Smooth muscle cell (in vitro differentiated cells): ENCODE results near the gene ASTN2. TPM values are rescaled to one million over a fixed set of nuclear protein-coding genes. Genes with fewer than 3 reads are reported as not detected.

Experiments
- DNase-seq: peaks from one replicate; lab custom pipeline; 2025; ENCODE audit not compliant: unreplicated experiment; lab: John Stamatoyannopoulos, UW
- H2AFZ ChIP-seq: fragments of 200-600 bp; sonication (generic); 2 replicates; pipeline ENCODE4 v1.6.0; 2016; ENCODE audit warnings: antibody characterized with exemption, low read depth, mild to moderate bottlenecking
- H3F3A ChIP-seq: fragments of 200-600 bp; sonication (generic); 2 replicates; pipeline ENCODE4 v1.6.0; 2017; ENCODE audit warnings: antibody characterized with exemption, low read depth
- H3K27ac ChIP-seq: fragments of 200-600 bp; sonication (generic); 2 replicates; pipeline ENCODE4 v1.5.1; 2016; ENCODE audit warnings: low read depth, mild to moderate bottlenecking
- H3K27me3 ChIP-seq: fragments of 200-600 bp; sonication (generic); 2 replicates; pipeline ENCODE4 v1.6.1; 2016; ENCODE audit warnings: low read depth, mild to moderate bottlenecking
- H3K36me3 ChIP-seq: fragments of 200-600 bp; sonication (generic); 2 replicates; pipeline ENCODE4 v1.5.1; 2016; ENCODE audit warnings: low read depth
- H3K4me1 ChIP-seq: fragments of 200-600 bp; sonication (generic); 2 replicates; pipeline ENCODE4 v1.5.1; 2016; ENCODE audit warnings: low read depth
- H3K4me2 ChIP-seq: fragments of 200-600 bp; sonication (generic); 2 replicates; pipeline ENCODE4 v1.6.0; 2016; ENCODE audit warnings: mild to moderate bottlenecking
- H3K4me3 ChIP-seq: fragments of 200-600 bp; sonication (generic); 2 replicates; pipeline ENCODE4 v1.5.1; 2016; ENCODE audit warnings: mild to moderate bottlenecking
- H3K79me2 ChIP-seq: fragments of 200-600 bp; sonication (generic); 2 replicates; pipeline ENCODE4 v1.6.0; 2016; ENCODE audit warnings: low read depth, mild to moderate bottlenecking
- H3K9ac ChIP-seq: fragments of 200-600 bp; sonication (generic); 2 replicates; pipeline ENCODE4 v1.6.0; 2016; ENCODE audit warnings: low read depth
- H3K9me3 ChIP-seq: fragments of 200-600 bp; sonication (generic); replicated peaks from 2 replicates; pipeline ENCODE4 v1.5.1; 2016; ENCODE audit warnings: low read depth
- H4K20me1 ChIP-seq: fragments of 200-600 bp; sonication (generic); 2 replicates; pipeline ENCODE4 v1.6.0; 2016; ENCODE audit warnings: low read depth
- WGBS: methylation state at CpG from one replicate; pipeline ENCODE4 v1.1.7; 2016; ENCODE audit warnings: low lambda C conversion rate; 5-methylcytosine and 5-hydroxymethylcytosine counted together
- polyA plus RNA-seq: library from polyadenylated mRNA; unstranded; fragments of >200 nt; fragmentation: Nextera tagmentation; extraction: Ambion mirVana; gene quantifications from 2 replicates; pipeline ENCODE4 v1.2.1, GENCODE V29; 2016
- total RNA-seq: library from RNA; depleted of rRNA; stranded (reverse); fragments of >200 nt; gene quantifications from 2 replicates; pipeline ENCODE4 v1.2.3, GENCODE V29; 2014
- TF ChIP-seq, protein P1 (sequence below): fragments of 200-600 bp; sonication (generic); IDR thresholded peaks from 2 replicates; pipeline ENCODE4 v1.5.1; 2017; ENCODE audit warnings: borderline replicate concordance, mild to moderate bottlenecking, antibody characterized with exemption; ENCODE audit not compliant: insufficient read depth, poor library complexity, severe bottlenecking

Gene ASTN2
- total and polyA plus RNA-seq, 2 experiments from 2014 or later: 6.5 to 6.7 TPM

DNA sequence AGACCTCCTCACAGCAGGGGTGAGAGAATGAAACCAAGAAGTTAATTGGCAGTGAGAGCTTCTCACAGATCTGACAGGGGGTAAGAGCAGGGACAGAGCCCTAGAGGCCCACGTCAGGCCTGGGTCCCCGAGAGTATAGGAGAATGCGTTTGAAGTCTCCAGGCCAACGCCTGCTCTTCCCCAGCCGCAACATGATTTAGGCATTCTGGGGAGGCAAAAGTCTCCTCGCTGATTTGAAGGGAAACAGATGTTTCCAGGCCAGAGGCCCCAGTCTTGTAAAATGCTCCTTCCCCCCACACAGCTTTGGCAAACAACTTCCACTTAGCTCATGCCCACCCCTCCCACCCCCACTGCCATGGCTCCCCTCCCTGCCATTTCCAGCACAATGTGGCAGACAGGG is 966.9 kb downstream of the ASTN2 start:
- H3K9me3 ChIP-seq: no peaks in the 10 kb centered on the region
- no peak overlapping the region for H3K27ac ChIP-seq
- H3K27me3 ChIP-seq: no peaks in the 10 kb centered on the region
- H3K36me3 ChIP-seq: no peaks in the 10 kb centered on the region
- H2AFZ ChIP-seq: no peak overlapping the region
- peaks cover 9% of the 10 kb centered on the region for H3F3A ChIP-seq
- peaks cover 5% of the 10 kb centered on the region for H3K4me1 ChIP-seq
- no peaks in the 10 kb centered on the region for H4K20me1 ChIP-seq
- DNase-seq: no peak
- 19% methylated on average over 6 of the region's 6 CpGs for WGBS
- H3K4me3 ChIP-seq: no peak overlapping the region
- no peak overlapping the region for H3K4me2 ChIP-seq
- TF ChIP-seq, protein P1, sequence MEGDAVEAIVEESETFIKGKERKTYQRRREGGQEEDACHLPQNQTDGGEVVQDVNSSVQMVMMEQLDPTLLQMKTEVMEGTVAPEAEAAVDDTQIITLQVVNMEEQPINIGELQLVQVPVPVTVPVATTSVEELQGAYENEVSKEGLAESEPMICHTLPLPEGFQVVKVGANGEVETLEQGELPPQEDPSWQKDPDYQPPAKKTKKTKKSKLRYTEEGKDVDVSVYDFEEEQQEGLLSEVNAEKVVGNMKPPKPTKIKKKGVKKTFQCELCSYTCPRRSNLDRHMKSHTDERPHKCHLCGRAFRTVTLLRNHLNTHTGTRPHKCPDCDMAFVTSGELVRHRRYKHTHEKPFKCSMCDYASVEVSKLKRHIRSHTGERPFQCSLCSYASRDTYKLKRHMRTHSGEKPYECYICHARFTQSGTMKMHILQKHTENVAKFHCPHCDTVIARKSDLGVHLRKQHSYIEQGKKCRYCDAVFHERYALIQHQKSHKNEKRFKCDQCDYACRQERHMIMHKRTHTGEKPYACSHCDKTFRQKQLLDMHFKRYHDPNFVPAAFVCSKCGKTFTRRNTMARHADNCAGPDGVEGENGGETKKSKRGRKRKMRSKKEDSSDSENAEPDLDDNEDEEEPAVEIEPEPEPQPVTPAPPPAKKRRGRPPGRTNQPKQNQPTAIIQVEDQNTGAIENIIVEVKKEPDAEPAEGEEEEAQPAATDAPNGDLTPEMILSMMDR: no peak
- H3K79me2 ChIP-seq: no peaks in the 10 kb centered on the region
- no peak overlapping the region for H3K9ac ChIP-seq

DNA sequence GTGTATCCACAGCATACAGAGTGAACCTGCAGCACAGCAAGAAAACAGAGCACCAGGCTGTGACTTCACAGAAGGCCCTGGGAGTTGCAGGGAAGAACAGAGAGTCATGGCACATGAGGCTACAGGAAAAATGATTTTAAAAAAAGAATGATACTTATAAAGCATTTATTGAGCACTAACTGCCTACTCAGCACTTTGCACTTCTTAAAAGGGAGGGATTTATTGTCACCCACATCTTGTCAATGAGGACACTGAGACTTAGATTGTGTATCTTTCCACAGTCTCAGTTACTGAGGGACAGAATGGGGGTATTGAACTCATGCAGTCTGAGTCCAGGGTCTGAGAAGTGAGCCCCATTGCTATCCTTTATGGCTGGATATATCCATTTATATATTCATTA is 972.3 kb downstream of the ASTN2 start:
- TF ChIP-seq, protein P1: no peak
- Histone ChIP-seq H2AFZ (no peak overlapping the region), H3K36me3 (no peaks in the 10 kb centered on the region), H3K4me1 (no peaks in the 10 kb centered on the region), H3K4me3 (no peak overlapping the region), H3K27ac (no peak overlapping the region), H3F3A (peaks cover 13% of the 10 kb centered on the region), H3K9ac (no peak overlapping the region), H4K20me1 (no peaks in the 10 kb centered on the region), H3K9me3 (no peaks in the 10 kb centered on the region), H3K27me3 (no peaks in the 10 kb centered on the region), H3K79me2 (no peaks in the 10 kb centered on the region), H3K4me2 (no peak overlapping the region)
- DNase-seq: no peak

- Histone ChIP-seq H4K20me1 (no peaks in the 10 kb centered on the region), H3K36me3 (no peaks in the 10 kb centered on the region), H3K27me3 (no peaks in the 10 kb centered on the region), H2AFZ (no peak overlapping the region), H3K4me1 (no peaks in the 10 kb centered on the region), H3K4me2 (peak overlapping the region; percentile 12), H3K9ac (no peak overlapping the region), H3F3A (peaks cover 19% of the 10 kb centered on the region), H3K9me3 (no peaks in the 10 kb centered on the region), H3K27ac (peak overlapping the region; percentile 62), H3K4me3 (no peak overlapping the region), H3K79me2 (no peaks in the 10 kb centered on the region)
- DNase-seq: no peak
- 9% methylated on average over 11 of the region's 11 CpGs for WGBS
- TF ChIP-seq, protein P1: no peak
Measured at GRCh38 chr9:116437411-116438370, 977.2 kb downstream of the ASTN2 start.

DNA sequence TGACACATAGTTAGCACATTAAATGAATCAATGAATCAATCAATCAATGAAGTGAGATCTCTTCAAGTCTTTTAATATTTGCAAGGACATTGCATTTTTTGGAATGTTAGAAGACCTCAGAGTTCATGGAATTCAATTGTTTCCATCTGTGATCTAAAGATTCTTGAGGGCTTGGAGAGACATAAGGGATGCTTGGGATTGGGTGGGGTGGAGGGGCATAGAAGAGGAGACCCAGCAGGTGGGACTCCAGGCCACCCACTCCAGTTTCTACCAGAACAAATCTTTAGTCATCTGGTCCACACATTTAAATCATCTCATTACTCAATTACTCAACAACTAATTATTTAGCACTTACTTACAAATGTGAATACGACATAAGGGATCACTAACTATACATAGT is 978.7 kb downstream of the ASTN2 start:
- 49% methylated on average over 1 of the region's 1 CpG for WGBS
- Histone ChIP-seq H4K20me1 (no peaks in the 10 kb centered on the region), H3K4me2 (no peak overlapping the region)

More for the DNA sequence above, 978.7 kb downstream of the ASTN2 start:
- H3K4me3 ChIP-seq: no peak overlapping the region
- TF ChIP-seq, protein P1: no peak
- no peak overlapping the region for H2AFZ ChIP-seq
- H3K79me2 ChIP-seq: no peaks in the 10 kb centered on the region
- peaks cover 19% of the 10 kb centered on the region for H3F3A ChIP-seq
- no peak overlapping the region for H3K9ac ChIP-seq
- H3K9me3 ChIP-seq: no peaks in the 10 kb centered on the region
- no peaks in the 10 kb centered on the region for H3K4me1 ChIP-seq
- no peak overlapping the region for H3K27ac ChIP-seq
- no peak for DNase-seq
- H3K27me3 ChIP-seq: no peaks in the 10 kb centered on the region
- H3K36me3 ChIP-seq: no peaks in the 10 kb centered on the region
